Fibroblast of lung (primary cell): ENCODE measurements around the gene OLFML3. TPM values are rescaled to one million over a fixed set of nuclear protein-coding genes. Genes with fewer than 3 reads are reported as not detected.

Experiments used
- DNase-seq, 2 donors: peaks; one replicate each; pipeline versions ENCODE4 v3.0.0 to v3.0.0-alpha.2; 2010; ENCODE audit warnings: low read depth in 2 of 2
- H2AFZ ChIP-seq: 2 replicates; pipeline ENCODE4 v1.5.1; 2012; ENCODE audit warnings: low read length, control low read depth, inconsistent platforms
- H3K27ac ChIP-seq: 2 replicates; pipeline ENCODE4 v1.5.1; 2011; ENCODE audit warnings: low read length, control low read depth; ENCODE audit not compliant: insufficient read depth
- H3K27me3 ChIP-seq: 2 replicates; pipeline ENCODE4 v1.5.1; 2011; ENCODE audit warnings: mild to moderate bottlenecking, low read length; ENCODE audit not compliant: control insufficient read depth, insufficient read depth
- H3K36me3 ChIP-seq: 2 replicates; pipeline ENCODE4 v1.5.1; 2011; ENCODE audit warnings: low read length; ENCODE audit not compliant: control insufficient read depth, insufficient read depth
- H3K4me1 ChIP-seq: 2 replicates; pipeline ENCODE4 v1.5.1; 2011; ENCODE audit warnings: low read length; ENCODE audit not compliant: control insufficient read depth, insufficient read depth; ENCODE audit errors: extremely low read depth
- H3K4me2 ChIP-seq: 2 replicates; pipeline ENCODE4 v1.5.1; 2011; ENCODE audit warnings: low read length, control low read depth; ENCODE audit not compliant: insufficient read depth; ENCODE audit errors: extremely low read depth
- H3K4me3 ChIP-seq, 4 experiments: fragments of 200-600 bp in 1 of 4; sonication (generic) in 1 of 4; replicated peaks in 1 of 4; 2 replicates each; pipeline ENCODE4 v1.5.1; 2011 to 2016; ENCODE audit warnings: low read length in 4 of 4, low read depth in 3 of 4, mild to moderate bottlenecking in 3 of 4, control low read depth in 2 of 4, inconsistent platforms in 1 of 4, mixed read lengths in 1 of 4; ENCODE audit not compliant: insufficient read depth in 1 of 4; ENCODE audit errors: control extremely low read depth in 1 of 4
- H3K79me2 ChIP-seq: 2 replicates; pipeline ENCODE4 v1.5.1; 2012; ENCODE audit warnings: mild to moderate bottlenecking, low read length, inconsistent platforms; ENCODE audit not compliant: control insufficient read depth, insufficient read depth
- H3K9ac ChIP-seq: 2 replicates; pipeline ENCODE4 v1.5.1; 2011; ENCODE audit warnings: mild to moderate bottlenecking, low read length, control low read depth; ENCODE audit not compliant: insufficient read depth
- H3K9me3 ChIP-seq: 2 replicates; pipeline ENCODE4 v1.5.1; 2012; ENCODE audit warnings: low read depth, low read length; ENCODE audit not compliant: control insufficient read depth, insufficient read depth
- H4K20me1 ChIP-seq: 2 replicates; pipeline ENCODE4 v1.5.1; 2011; ENCODE audit warnings: low read length; ENCODE audit not compliant: control insufficient read depth, insufficient read depth; ENCODE audit errors: extremely low read depth
- CTCF ChIP-seq, 2 donors: IDR thresholded peaks in 1 of 2; conservative IDR thresholded peaks in 1 of 2; 1 replicate in 1 of 2; 2 replicates in 1 of 2; pipeline ENCODE4 v1.5.1; 2011 to 2012; ENCODE audit warnings: low read length in 2 of 2, control low read depth in 1 of 2, inconsistent platforms in 1 of 2, low read depth in 1 of 2, mild to moderate bottlenecking in 1 of 2
- EZH2 ChIP-seq: IDR thresholded peaks from 2 replicates; pipeline ENCODE4 v1.5.1; 2012; ENCODE audit warnings: low read length, control low read depth, mild to moderate bottlenecking; ENCODE audit errors: missing control alignments
- polyA plus RNA-seq, 2 donors: library from polyadenylated mRNA; depleted of rRNA in 1 of 2; stranded (reverse) in 1 of 2; unstranded in 1 of 2; fragments of >200 nt; gene quantifications; 2 replicates each; pipeline ENCODE4 v1.2.1, GENCODE V29; 2011 to 2012; ENCODE audit warnings: missing spikeins in 1 of 2
- total RNA-seq: library from RNA; depleted of rRNA; stranded (reverse); fragments of >200 nt; gene quantifications from 2 replicates; pipeline ENCODE4 v1.2.1, GENCODE V29; 2014

The OLFML3 gene
- total and polyA plus RNA-seq, 2 donors (not counting 1 experiment from before 2014, with no cell fraction given): 68.0 to 133 TPM

- H3K9ac ChIP-seq: no peak overlapping the region
- no peak overlapping the region for H3K4me3 ChIP-seq
- TF ChIP-seq EZH2: no peak
- no peak for TF ChIP-seq CTCF (conservative IDR thresholded peaks at IDR 0.05 in 1 of 2, IDR thresholded peaks at IDR 0.05 in 1 of 2; ENCODE audit: low read depth in 1 of 2, low read length in 2 of 2)
- H3K4me1 ChIP-seq: no peaks in the 10 kb centered on the region
- no peak overlapping the region for H3K4me2 ChIP-seq
- H3K79me2 ChIP-seq: no peaks in the 10 kb centered on the region
- H4K20me1 ChIP-seq: no peaks in the 10 kb centered on the region
- H2AFZ ChIP-seq: no peak overlapping the region
- H3K36me3 ChIP-seq: no peaks in the 10 kb centered on the region
- no peak overlapping the region for H3K27ac ChIP-seq
- H3K9me3 ChIP-seq: no peaks in the 10 kb centered on the region
- DNase-seq: no peak
- H3K27me3 ChIP-seq: no peaks in the 10 kb centered on the region
These were observed 42.4 kb downstream of the OLFML3 start for GRCh38 chr1:114021665-114022099.

- Histone ChIP-seq H2AFZ (no peak overlapping the region), H3K27ac (no peak overlapping the region), H3K4me3 (no peak overlapping the region), H3K4me2 (no peak overlapping the region), H3K79me2 (no peaks in the 10 kb centered on the region), H3K9ac (no peak overlapping the region), H3K36me3 (no peaks in the 10 kb centered on the region), H3K4me1 (no peaks in the 10 kb centered on the region), H4K20me1 (no peaks in the 10 kb centered on the region), H3K9me3 (no peaks in the 10 kb centered on the region), H3K27me3 (no peaks in the 10 kb centered on the region)
- TF ChIP-seq CTCF (conservative IDR thresholded peaks at IDR 0.05 in 1 of 2, IDR thresholded peaks at IDR 0.05 in 1 of 2; ENCODE audit: low read depth in 1 of 2, low read length in 2 of 2) (no peak), EZH2 (no peak)
- no peak for DNase-seq
These were observed 43.6 kb downstream of the OLFML3 start for GRCh38 chr1:114022877-114023276.

GRCh38 chr1:114023377-114023776, 44.1 kb downstream of the OLFML3 start:
- Histone ChIP-seq H3K27me3 (no peaks in the 10 kb centered on the region), H3K9me3 (no peaks in the 10 kb centered on the region), H3K4me2 (no peak overlapping the region), H3K4me1 (no peaks in the 10 kb centered on the region), H4K20me1 (no peaks in the 10 kb centered on the region), H3K4me3 (no peak overlapping the region), H3K27ac (no peak overlapping the region), H3K9ac (no peak overlapping the region), H2AFZ (no peak overlapping the region), H3K36me3 (no peaks in the 10 kb centered on the region), H3K79me2 (no peaks in the 10 kb centered on the region)
- TF ChIP-seq EZH2 (no peak), CTCF (conservative IDR thresholded peaks at IDR 0.05 in 1 of 2, IDR thresholded peaks at IDR 0.05 in 1 of 2; ENCODE audit: low read depth in 1 of 2, low read length in 2 of 2) (no peak)
- no peak for DNase-seq
